Gastroesophageal sphincter (tissue), 4 donors: ENCODE data around the gene DNAH11. TPM values are rescaled to one million over a fixed set of nuclear protein-coding genes. Genes with fewer than 3 reads are reported as not detected.

Experiments
- ATAC-seq: fragments of 150-250 bp; one replicate; pipeline ENCODE4 v1.9.1; 2016; ENCODE audit warnings: mild to moderate bottlenecking, moderate library complexity
- H3K27ac ChIP-seq, 4 donors: fragments of 200-600 bp; sonication (generic) in 3 of 4; 1 replicate in 3 of 4; 2 replicates in 1 of 4; pipeline ENCODE4 v1.5.1; 2016 to 2019
- H3K27me3 ChIP-seq: fragments of 200-600 bp; sonication (generic); one replicate; pipeline ENCODE4 v1.5.1; 2019
- H3K36me3 ChIP-seq, 2 donors: fragments of 200-600 bp; sonication (generic); one replicate each; pipeline ENCODE4 v1.5.1; 2019; ENCODE audit warnings: control low read depth in 1 of 2
- H3K4me1 ChIP-seq, 3 donors: fragments of 200-600 bp; sonication (generic); 1 replicate in 2 of 3; 2 replicates in 1 of 3; pipeline ENCODE4 v1.5.1; 2016 to 2019; ENCODE audit warnings: control low read depth in 2 of 3
- H3K4me3 ChIP-seq, 2 donors: fragments of 200-600 bp; sonication (generic); one replicate each; pipeline ENCODE4 v1.5.1; 2019; ENCODE audit warnings: mild to moderate bottlenecking in 1 of 2, moderate library complexity in 1 of 2
- H3K9me3 ChIP-seq, 3 donors: fragments of 200-600 bp; sonication (generic); one replicate each; pipeline ENCODE4 v1.5.1; 2017 to 2019; ENCODE audit warnings: control low read depth in 2 of 3
- EP300 ChIP-seq: sonication (generic); formaldehyde crosslinking; IDR thresholded peaks from one replicate; pipeline ENCODE4 v1.6.1; 2017; ENCODE audit warnings: antibody characterized with exemption, mild to moderate bottlenecking
- POLR2A ChIP-seq, 2 donors: fragments of 450-650 bp; IDR thresholded peaks; one replicate each; pipeline ENCODE4 v1.6.1; 2017; ENCODE audit warnings: antibody characterized with exemption in 2 of 2, mild to moderate bottlenecking in 2 of 2, moderate library complexity in 1 of 2
- POLR2AphosphoS5 ChIP-seq: sonication (generic); formaldehyde crosslinking; IDR thresholded peaks from one replicate; pipeline ENCODE4 v1.6.1; 2017; ENCODE audit warnings: antibody characterized with exemption
- WGBS, 2 donors: methylation state at CpG; one replicate each; pipeline ENCODE4 v1.1.5; 2018; ENCODE audit warnings: low coverage in 1 of 2; 5-methylcytosine and 5-hydroxymethylcytosine counted together
- total RNA-seq, 4 donors: library from RNA; depleted of rRNA; stranded (reverse); fragments of >200 nt; gene quantifications; one replicate each; pipeline ENCODE4 v1.1.0, GENCODE V29; 2016
- TF ChIP-seq, protein P1 (sequence below), 4 experiments: fragments of 200-600 bp in 2 of 4; fragments of 450-650 bp in 2 of 4; sonication (generic) in 1 of 4; IDR thresholded peaks; one replicate each; pipeline ENCODE4 v1.5.1; 2017 to 2019; ENCODE audit warnings: antibody characterized with exemption in 4 of 4, mild to moderate bottlenecking in 2 of 4, moderate library complexity in 2 of 4

The DNAH11 gene
- total RNA-seq, 4 donors from 2014 or later = 6.9 to 31.8 (median 10.4) TPM

GRCh38 chr7:21605008-21605585, 62.3 kb downstream of the DNAH11 start:
- Histone ChIP-seq H3K9me3 (no peaks in the 10 kb centered on the region), H3K27ac (peak overlapping the region in 1 of 4 donors; percentile 31), H3K4me1 (peaks cover 0 to 13% (median 0%) of the 10 kb centered on the region in 3 donors), H3K4me3 (no peak overlapping the region), H3K27me3 (no peaks in the 10 kb centered on the region), H3K36me3 (no peaks in the 10 kb centered on the region)
- TF ChIP-seq EP300 = no peak
- TF ChIP-seq, protein P1, sequence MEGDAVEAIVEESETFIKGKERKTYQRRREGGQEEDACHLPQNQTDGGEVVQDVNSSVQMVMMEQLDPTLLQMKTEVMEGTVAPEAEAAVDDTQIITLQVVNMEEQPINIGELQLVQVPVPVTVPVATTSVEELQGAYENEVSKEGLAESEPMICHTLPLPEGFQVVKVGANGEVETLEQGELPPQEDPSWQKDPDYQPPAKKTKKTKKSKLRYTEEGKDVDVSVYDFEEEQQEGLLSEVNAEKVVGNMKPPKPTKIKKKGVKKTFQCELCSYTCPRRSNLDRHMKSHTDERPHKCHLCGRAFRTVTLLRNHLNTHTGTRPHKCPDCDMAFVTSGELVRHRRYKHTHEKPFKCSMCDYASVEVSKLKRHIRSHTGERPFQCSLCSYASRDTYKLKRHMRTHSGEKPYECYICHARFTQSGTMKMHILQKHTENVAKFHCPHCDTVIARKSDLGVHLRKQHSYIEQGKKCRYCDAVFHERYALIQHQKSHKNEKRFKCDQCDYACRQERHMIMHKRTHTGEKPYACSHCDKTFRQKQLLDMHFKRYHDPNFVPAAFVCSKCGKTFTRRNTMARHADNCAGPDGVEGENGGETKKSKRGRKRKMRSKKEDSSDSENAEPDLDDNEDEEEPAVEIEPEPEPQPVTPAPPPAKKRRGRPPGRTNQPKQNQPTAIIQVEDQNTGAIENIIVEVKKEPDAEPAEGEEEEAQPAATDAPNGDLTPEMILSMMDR (IDR thresholded peaks at IDR 0.05) = no peak
- TF ChIP-seq POLR2A (IDR thresholded peaks at IDR 0.05) = no peak
- TF ChIP-seq POLR2AphosphoS5 = no peak
- WGBS, 2 donors = 72 to 77% methylated on average over 3 of the region's 3 CpGs
- ATAC-seq = no peak

GRCh38 chr7:21608465-21608864, 65.6 kb downstream of the DNAH11 start:
- TF ChIP-seq POLR2AphosphoS5 = no peak
- TF ChIP-seq, protein P1 (IDR thresholded peaks at IDR 0.05) = no peak
- no peak for TF ChIP-seq EP300
- no peak for TF ChIP-seq POLR2A (IDR thresholded peaks at IDR 0.05)
- H3K27me3 ChIP-seq = no peaks in the 10 kb centered on the region
- H3K36me3 ChIP-seq = no peaks in the 10 kb centered on the region
- H3K4me1 ChIP-seq = peaks cover 0 to 7% (median 0%) of the 10 kb centered on the region in 3 donors
- no peak for ATAC-seq
- H3K27ac ChIP-seq = no peak overlapping the region
- no peak overlapping the region for H3K4me3 ChIP-seq
- no peaks in the 10 kb centered on the region for H3K9me3 ChIP-seq
- WGBS, 2 donors = 69 to 71% methylated on average over 2 to 3 of the region's 3 CpGs

GRCh38 chr7:21611129-21611528, 68.3 kb downstream of the DNAH11 start:
- TF ChIP-seq EP300 (no peak), POLR2AphosphoS5 (no peak), POLR2A (IDR thresholded peaks at IDR 0.05) (no peak)
- TF ChIP-seq, protein P1 (IDR thresholded peaks at IDR 0.05) = no peak
- no peak overlapping the region for H3K27ac ChIP-seq
- H3K4me3 ChIP-seq = no peak overlapping the region
- 80 to 95% methylated on average over 1 to 4 of the region's 4 CpGs for WGBS, 2 donors
- no peaks in the 10 kb centered on the region for H3K36me3 ChIP-seq
- no peaks in the 10 kb centered on the region for H3K9me3 ChIP-seq
- no peak for ATAC-seq
- H3K27me3 ChIP-seq = no peaks in the 10 kb centered on the region
- peaks cover 0 to under 1% (median 0%) of the 10 kb centered on the region in 3 donors for H3K4me1 ChIP-seq

DNA sequence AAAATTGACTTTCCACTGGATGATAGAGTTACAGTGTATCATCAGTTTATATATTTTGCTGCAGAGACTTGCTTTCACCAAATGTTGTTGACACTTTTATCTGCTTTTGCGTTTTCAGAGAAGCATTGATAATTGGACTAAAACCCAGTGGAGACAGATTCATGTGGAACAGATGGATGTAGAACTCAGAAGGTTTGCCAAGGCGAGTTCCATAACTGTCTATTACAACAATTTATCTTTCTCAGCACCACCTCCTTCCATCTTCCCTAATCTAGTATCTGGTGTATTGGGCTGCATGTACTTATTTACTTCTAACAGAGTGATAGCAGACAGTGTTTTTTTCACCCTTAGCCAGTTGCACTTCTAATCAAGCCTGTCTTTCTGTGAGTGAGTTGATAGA, 73.3 kb downstream of the DNAH11 start:
- no peaks in the 10 kb centered on the region for H3K36me3 ChIP-seq
- peaks cover 0 to 24% (median 0%) of the 10 kb centered on the region in 3 donors for H3K4me1 ChIP-seq
- whole genome bisulfite sequencing, 2 donors = 35 to 60% methylated on average over 2 of the region's 2 CpGs
- H3K9me3 ChIP-seq = no peaks in the 10 kb centered on the region
- ATAC-seq = no peak
- no peak overlapping the region for H3K4me3 ChIP-seq
- H3K27me3 ChIP-seq = no peaks in the 10 kb centered on the region
- H3K27ac ChIP-seq = no peak overlapping the region
- TF ChIP-seq EP300 = no peak
- TF ChIP-seq, protein P1 (IDR thresholded peaks at IDR 0.05) = no peak
- no peak for TF ChIP-seq POLR2A (IDR thresholded peaks at IDR 0.05)
- TF ChIP-seq POLR2AphosphoS5 = no peak

GRCh38 chr7:21616796-21617436, 74.1 kb downstream of the DNAH11 start:
- H3K9me3 ChIP-seq = no peaks in the 10 kb centered on the region
- ATAC-seq = peak; percentile 46
- no peaks in the 10 kb centered on the region for H3K27me3 ChIP-seq
- H3K27ac ChIP-seq = peak overlapping the region in 3 of 4 donors; percentile 41 to 69 (median 60)
- 48 to 57% methylated on average over 5 to 7 of the region's 7 CpGs for WGBS, 2 donors
- TF ChIP-seq, protein P1 (IDR thresholded peaks at IDR 0.05) = no peak
- no peak for TF ChIP-seq POLR2AphosphoS5
- no peak for TF ChIP-seq POLR2A (IDR thresholded peaks at IDR 0.05)
- TF ChIP-seq EP300 = no peak
- no peak overlapping the region for H3K4me3 ChIP-seq
- no peaks in the 10 kb centered on the region for H3K36me3 ChIP-seq
- H3K4me1 ChIP-seq = peaks cover 0 to 24% (median 0%) of the 10 kb centered on the region in 3 donors
